Liver (tissue), 3 donors: ENCODE results near the gene CDKN2B-AS1.

Experiments used
- TAF1 ChIP-seq: conservative IDR thresholded peaks from 2 replicates; pipeline ENCODE4 v1.6.1; 2016; ENCODE audit warnings: antibody characterized with exemption, mild to moderate bottlenecking
- TF ChIP-seq, protein P1 (sequence below): fragments of 150-350 bp; IDR thresholded peaks from 2 replicates; pipeline ENCODE4 v1.5.1; 2017; ENCODE audit warnings: improper control_type of control experiment, low read depth, low read length; ENCODE audit not compliant: missing input control
- donor health status: healthy.
- donor health status: healthy.

- TF ChIP-seq TAF1, result no peak
- TF ChIP-seq, protein P1, sequence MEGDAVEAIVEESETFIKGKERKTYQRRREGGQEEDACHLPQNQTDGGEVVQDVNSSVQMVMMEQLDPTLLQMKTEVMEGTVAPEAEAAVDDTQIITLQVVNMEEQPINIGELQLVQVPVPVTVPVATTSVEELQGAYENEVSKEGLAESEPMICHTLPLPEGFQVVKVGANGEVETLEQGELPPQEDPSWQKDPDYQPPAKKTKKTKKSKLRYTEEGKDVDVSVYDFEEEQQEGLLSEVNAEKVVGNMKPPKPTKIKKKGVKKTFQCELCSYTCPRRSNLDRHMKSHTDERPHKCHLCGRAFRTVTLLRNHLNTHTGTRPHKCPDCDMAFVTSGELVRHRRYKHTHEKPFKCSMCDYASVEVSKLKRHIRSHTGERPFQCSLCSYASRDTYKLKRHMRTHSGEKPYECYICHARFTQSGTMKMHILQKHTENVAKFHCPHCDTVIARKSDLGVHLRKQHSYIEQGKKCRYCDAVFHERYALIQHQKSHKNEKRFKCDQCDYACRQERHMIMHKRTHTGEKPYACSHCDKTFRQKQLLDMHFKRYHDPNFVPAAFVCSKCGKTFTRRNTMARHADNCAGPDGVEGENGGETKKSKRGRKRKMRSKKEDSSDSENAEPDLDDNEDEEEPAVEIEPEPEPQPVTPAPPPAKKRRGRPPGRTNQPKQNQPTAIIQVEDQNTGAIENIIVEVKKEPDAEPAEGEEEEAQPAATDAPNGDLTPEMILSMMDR, result no peak
Measured at GRCh38 chr9:21991072-21991959, 3.3 kb upstream of the CDKN2B-AS1 start.
